ENCODE data around the gene PRELID3B.

GRCh38 chr20:59019217-59019616, 23.4 kb downstream of the PRELID3B start, which contains the start of gene TUBB1:
- no peak for TF ChIP-seq POLR2A (IDR thresholded peaks at IDR 0.05)
- TF ChIP-seq, protein P1, sequence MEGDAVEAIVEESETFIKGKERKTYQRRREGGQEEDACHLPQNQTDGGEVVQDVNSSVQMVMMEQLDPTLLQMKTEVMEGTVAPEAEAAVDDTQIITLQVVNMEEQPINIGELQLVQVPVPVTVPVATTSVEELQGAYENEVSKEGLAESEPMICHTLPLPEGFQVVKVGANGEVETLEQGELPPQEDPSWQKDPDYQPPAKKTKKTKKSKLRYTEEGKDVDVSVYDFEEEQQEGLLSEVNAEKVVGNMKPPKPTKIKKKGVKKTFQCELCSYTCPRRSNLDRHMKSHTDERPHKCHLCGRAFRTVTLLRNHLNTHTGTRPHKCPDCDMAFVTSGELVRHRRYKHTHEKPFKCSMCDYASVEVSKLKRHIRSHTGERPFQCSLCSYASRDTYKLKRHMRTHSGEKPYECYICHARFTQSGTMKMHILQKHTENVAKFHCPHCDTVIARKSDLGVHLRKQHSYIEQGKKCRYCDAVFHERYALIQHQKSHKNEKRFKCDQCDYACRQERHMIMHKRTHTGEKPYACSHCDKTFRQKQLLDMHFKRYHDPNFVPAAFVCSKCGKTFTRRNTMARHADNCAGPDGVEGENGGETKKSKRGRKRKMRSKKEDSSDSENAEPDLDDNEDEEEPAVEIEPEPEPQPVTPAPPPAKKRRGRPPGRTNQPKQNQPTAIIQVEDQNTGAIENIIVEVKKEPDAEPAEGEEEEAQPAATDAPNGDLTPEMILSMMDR (IDR thresholded peaks at IDR 0.05): no peak
